GM12878 (cell line): ENCODE measurements around the gene NCKAP5. TPM values are rescaled to one million over a fixed set of nuclear protein-coding genes. Genes with fewer than 3 reads are reported as not detected.

ENCODE experiments used
- EGR1 ChIP-seq, 2 experiments: IDR thresholded peaks; 1 replicate in 1 of 2; 2 replicates in 1 of 2; pipeline ENCODE4 v1.6.1; 2011 to 2012; ENCODE audit warnings: low read depth in 2 of 2, low read length in 2 of 2, borderline replicate concordance in 1 of 2, mild to moderate bottlenecking in 1 of 2, moderate library complexity in 1 of 2
- HDAC6 ChIP-seq: fragments of 200-600 bp; sonication (generic); IDR thresholded peaks from one replicate; pipeline ENCODE4 v1.8.0; 2017; ENCODE audit warnings: antibody characterized with exemption; ENCODE audit not compliant: unreplicated experiment
- RB1 ChIP-seq: fragments of 450-650 bp; formaldehyde crosslinking; IDR thresholded peaks from 2 replicates; pipeline ENCODE4 v1.6.1; 2017; ENCODE audit warnings: mild to moderate bottlenecking, borderline replicate concordance
- SPI1 ChIP-seq: IDR thresholded peaks from 2 replicates; pipeline ENCODE4 v1.6.1; 2011; ENCODE audit warnings: low read depth, mild to moderate bottlenecking, low read length, moderate library complexity, borderline replicate concordance; ENCODE audit not compliant: insufficient read depth
- ZNF207 ChIP-seq: fragments of 450-650 bp; IDR thresholded peaks from 2 replicates; pipeline ENCODE4 v1.6.1; 2014; ENCODE audit warnings: antibody characterized with exemption, mild to moderate bottlenecking, borderline replicate concordance
- ZNF384 ChIP-seq: IDR thresholded peaks from 2 replicates; pipeline ENCODE4 v1.6.1; 2012; ENCODE audit warnings: low read depth, mild to moderate bottlenecking, low read length, improper control_type of control experiment, borderline replicate concordance
- polyA plus RNA-seq, 11 experiments: library from polyadenylated mRNA; depleted of rRNA in 4 of 11; unstranded in 6 of 11; stranded (reverse) in 5 of 11; fragments of >200 nt; fragmentation: Nextera tagmentation in 4 of 11; fragmentation: Illumina TruSeq in 1 of 11; extraction: Ambion mirVana in 4 of 11; extraction: Trizol in 1 of 11; gene quantifications; 1 replicate in 1 of 11; 2 replicates in 10 of 11; pipeline versions ENCODE4 v1.2.1 to v1.2.3, GENCODE V29; 2011 to 2016; ENCODE audit warnings: inconsistent platforms in 2 of 11, missing spikeins in 2 of 11, low read depth in 1 of 11
- total RNA-seq, 4 experiments: library from RNA; depleted of rRNA in 3 of 4; stranded (reverse); fragments of >200 nt in 3 of 4; fragmentation: Illumina TruSeq in 1 of 4; extraction: Trizol in 1 of 4; gene quantifications; 2 replicates each; pipeline versions ENCODE4 v1.2.1 to v1.2.3, GENCODE V29; 2013 to 2021
- TF ChIP-seq, protein P1 (sequence below): fragments of 450-650 bp; IDR thresholded peaks from 2 replicates; pipeline ENCODE4 v1.6.1; 2017; ENCODE audit warnings: mild to moderate bottlenecking, low read depth, inconsistent platforms; ENCODE audit not compliant: poor library complexity, severe bottlenecking
- TF ChIP-seq, protein P2 (sequence below): IDR thresholded peaks from 2 replicates; pipeline ENCODE4 v1.6.1; 2012; ENCODE audit warnings: low read depth, low read length, improper control_type of control experiment
- TF ChIP-seq, protein P3 (sequence below): fragments of 450-650 bp; IDR thresholded peaks from 2 replicates; pipeline ENCODE4 v1.6.1; 2016; ENCODE audit warnings: mild to moderate bottlenecking

The NCKAP5 gene
- total and polyA plus RNA-seq, 10 of the 15 experiments (the other 5 are each of a cell fraction or from before 2014, with no cell fraction given): 0.06 to 0.44 (median 0.16) TPM

DNA sequence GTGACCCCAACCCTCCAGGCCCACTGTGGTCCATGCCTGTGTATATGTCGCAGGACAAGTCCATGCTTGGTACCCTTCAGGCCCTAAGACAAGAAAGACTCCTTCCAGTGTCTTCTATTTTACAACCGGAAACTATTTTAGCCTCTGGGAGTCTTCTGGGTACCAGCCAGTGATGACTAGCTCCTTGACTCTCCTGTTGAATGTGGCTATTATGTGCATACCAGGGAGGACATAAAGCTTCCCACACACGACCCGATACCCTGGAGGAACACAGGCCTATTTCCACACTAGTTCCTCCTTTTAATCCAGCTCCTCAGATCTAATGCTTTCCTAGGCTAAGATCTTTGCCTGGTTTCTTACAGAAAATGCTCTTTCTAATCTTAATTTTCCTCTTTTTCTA, 178.1 kb downstream of the NCKAP5 start (continued):
- TF ChIP-seq, protein P1, sequence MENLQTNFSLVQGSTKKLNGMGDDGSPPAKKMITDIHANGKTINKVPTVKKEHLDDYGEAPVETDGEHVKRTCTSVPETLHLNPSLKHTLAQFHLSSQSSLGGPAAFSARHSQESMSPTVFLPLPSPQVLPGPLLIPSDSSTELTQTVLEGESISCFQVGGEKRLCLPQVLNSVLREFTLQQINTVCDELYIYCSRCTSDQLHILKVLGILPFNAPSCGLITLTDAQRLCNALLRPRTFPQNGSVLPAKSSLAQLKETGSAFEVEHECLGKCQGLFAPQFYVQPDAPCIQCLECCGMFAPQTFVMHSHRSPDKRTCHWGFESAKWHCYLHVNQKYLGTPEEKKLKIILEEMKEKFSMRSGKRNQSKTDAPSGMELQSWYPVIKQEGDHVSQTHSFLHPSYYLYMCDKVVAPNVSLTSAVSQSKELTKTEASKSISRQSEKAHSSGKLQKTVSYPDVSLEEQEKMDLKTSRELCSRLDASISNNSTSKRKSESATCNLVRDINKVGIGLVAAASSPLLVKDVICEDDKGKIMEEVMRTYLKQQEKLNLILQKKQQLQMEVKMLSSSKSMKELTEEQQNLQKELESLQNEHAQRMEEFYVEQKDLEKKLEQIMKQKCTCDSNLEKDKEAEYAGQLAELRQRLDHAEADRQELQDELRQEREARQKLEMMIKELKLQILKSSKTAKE: no peak
- TF ChIP-seq SPI1: no peak
- TF ChIP-seq, protein P2, sequence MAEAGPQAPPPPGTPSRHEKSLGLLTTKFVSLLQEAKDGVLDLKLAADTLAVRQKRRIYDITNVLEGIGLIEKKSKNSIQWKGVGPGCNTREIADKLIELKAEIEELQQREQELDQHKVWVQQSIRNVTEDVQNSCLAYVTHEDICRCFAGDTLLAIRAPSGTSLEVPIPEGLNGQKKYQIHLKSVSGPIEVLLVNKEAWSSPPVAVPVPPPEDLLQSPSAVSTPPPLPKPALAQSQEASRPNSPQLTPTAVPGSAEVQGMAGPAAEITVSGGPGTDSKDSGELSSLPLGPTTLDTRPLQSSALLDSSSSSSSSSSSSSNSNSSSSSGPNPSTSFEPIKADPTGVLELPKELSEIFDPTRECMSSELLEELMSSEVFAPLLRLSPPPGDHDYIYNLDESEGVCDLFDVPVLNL: no peak
- no peak for TF ChIP-seq HDAC6
- no peak for TF ChIP-seq ZNF384
- TF ChIP-seq, protein P3, sequence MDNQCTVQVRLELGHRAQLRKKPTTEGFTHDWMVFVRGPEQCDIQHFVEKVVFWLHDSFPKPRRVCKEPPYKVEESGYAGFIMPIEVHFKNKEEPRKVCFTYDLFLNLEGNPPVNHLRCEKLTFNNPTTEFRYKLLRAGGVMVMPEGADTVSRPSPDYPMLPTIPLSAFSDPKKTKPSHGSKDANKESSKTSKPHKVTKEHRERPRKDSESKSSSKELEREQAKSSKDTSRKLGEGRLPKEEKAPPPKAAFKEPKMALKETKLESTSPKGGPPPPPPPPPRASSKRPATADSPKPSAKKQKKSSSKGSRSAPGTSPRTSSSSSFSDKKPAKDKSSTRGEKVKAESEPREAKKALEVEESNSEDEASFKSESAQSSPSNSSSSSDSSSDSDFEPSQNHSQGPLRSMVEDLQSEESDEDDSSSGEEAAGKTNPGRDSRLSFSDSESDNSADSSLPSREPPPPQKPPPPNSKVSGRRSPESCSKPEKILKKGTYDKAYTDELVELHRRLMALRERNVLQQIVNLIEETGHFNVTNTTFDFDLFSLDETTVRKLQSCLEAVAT: no peak
- no peak for TF ChIP-seq RB1
- TF ChIP-seq EGR1 (IDR thresholded peaks at IDR 0.05; ENCODE audit: borderline replicate concordance in 1 of 2, low read depth in 2 of 2, low read length in 2 of 2): no peak
- no peak for TF ChIP-seq ZNF207
